ENCODE measurements around the gene ZNF341. TPM values are rescaled to one million over a fixed set of nuclear protein-coding genes. Genes with fewer than 3 reads are reported as not detected.

The ZNF341 gene
- total RNA-seq, 1 experiment from 2014 or later = 7.7 TPM

DNA sequence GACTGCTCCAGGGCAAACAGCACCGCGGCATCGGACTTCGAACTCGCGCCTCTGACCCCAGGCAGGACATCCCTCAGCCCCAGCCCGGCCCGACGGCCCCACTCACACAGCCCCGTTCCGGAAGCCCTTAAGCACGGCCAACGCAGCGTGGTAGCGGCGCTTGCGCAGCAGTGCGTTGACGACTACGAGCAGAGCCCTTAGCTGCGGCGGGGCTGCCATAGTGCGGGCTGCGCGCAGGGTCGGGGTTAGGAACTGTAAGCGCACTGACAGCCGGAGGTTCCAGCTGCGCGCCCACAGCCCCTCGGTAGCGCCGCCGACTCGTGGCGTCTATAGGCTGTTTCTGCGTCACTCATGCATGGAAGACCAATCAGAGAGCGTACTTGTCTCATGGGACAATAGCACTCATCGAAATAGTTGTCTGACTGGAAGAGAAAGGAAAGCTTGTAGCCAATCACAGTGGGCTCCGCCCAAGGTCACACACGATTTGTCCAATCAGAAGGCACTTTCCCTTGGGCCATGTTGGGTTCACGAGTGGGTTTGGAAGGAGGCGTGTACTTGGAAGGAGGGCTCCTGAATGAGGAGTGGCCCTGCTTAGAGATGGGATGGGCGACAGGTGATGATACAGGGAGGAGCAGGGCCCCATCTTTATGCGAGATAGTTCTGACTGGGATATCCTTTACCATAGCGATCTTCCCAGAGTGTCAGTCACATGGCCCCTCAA lies 11.6 kb upstream of the ZNF341 start, which contains the start of gene PXMP4:
Gene PXMP4 (minus strand): TSS at position 322 of the 721 bp plus-strand sequence. CDS start 103 bp downstream, at position 219.
- CTCF ChIA-PET = no interaction called here
- TF ChIP-seq SIN3A (IDR thresholded peaks at IDR 0.05; ENCODE audit: borderline replicate concordance, insufficient read depth, low read depth, low read length) (peak; percentile 95), TCF7L2 (IDR thresholded peaks at IDR 0.05; ENCODE audit: low read depth, low read length) (no peak)

DNA sequence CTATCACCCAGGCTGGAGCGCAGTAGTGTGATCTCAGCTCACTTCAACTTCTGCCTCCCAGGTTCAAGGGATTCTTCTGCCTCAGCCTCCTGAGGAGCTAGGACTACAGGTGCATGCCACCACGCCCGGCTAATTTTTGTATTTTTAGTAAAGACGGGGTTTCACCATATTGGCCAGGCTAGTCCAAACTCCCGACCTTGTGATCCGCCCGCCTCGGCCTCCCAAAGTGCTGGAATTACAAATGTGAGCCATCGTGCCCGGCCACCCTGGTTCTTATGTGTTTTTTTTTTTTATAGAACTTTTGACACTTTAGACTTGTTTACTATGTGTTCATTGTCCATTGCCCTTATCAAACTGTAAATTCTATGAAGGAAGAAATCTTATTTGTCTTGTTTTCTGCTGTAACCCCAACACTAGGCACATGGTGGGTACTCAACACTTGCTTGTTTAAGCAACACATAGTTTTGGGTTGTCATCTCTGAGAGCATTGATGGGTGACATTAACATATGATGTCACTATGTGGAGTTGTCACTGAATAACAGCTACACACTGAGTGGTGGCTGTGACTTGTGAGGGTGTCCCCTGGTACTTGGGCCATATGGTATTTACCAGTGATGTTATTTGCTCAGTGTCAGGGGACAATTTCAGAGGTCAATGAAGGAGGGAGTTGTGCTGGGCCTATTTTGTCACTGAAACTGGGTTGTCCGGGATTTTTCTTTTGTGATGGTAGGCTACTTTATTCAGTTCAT lies 10.2 kb upstream of the ZNF341 start:
- ATAC-seq = no peak
- CTCF ChIA-PET = no interaction called here
- POLR2A ChIA-PET = interaction anchor here (0.7 kb wide), 1 partner anchor 66 kb away, joined by 5 read pairs; no protein-coding TSS in a partner anchor

More for the DNA sequence above, 11.6 kb upstream of the ZNF341 start, which contains the start of gene PXMP4:
- intact Hi-C loops (cut with micrococcal nuclease; ENCODE audit: unreplicated experiment) (no loop called here), in situ Hi-C loops (cut with HindIII; ENCODE audit: low pct_unique_long_range_greater_than_20kb, low sequenced_read_pairs) (no loop called here)
- Histone ChIP-seq H3K27me3 (ENCODE audit: control insufficient read depth, insufficient read depth, low read length) (no peaks in the 10 kb centered on the region), H3K27ac (ENCODE audit: low read length) (peak within 1 kb of the TSS; percentile 77), H3K9me3 (ENCODE audit: control insufficient read depth, insufficient read depth, low read depth, low read length) (no peaks in the 10 kb centered on the region), H3K4me1 (ENCODE audit: control insufficient read depth, insufficient read depth, low read length) (0 out of 2 replicates have a peak, but pooled peaks cover 5% of the 10 kb centered on the region), H3K36me3 (ENCODE audit: control insufficient read depth, insufficient read depth, low read length) (no peaks in the 10 kb centered on the region), H3K4me3 (ENCODE audit: low read depth in 2 of 2, low read length in 2 of 2) (peak within 1 kb of the TSS; percentile 80 to 83)
- POLR2A ChIA-PET = no interaction called here
- ATAC-seq (peak; percentile 99), DNase-seq (ENCODE audit: low read depth, low spot score) (peak; percentile 94)
- no TSS peak for BruUV-seq (replicated peaks)

More for the DNA sequence above, 10.2 kb upstream of the ZNF341 start:
- no peaks in the 10 kb centered on the region for H3K27me3 ChIP-seq (ENCODE audit: control insufficient read depth, insufficient read depth, low read length)
- no peaks in the 10 kb centered on the region for H3K36me3 ChIP-seq (ENCODE audit: control insufficient read depth, insufficient read depth, low read length)
- 0 out of 2 replicates have a peak, but pooled peaks cover 5% of the 10 kb centered on the region for H3K4me1 ChIP-seq (ENCODE audit: control insufficient read depth, insufficient read depth, low read length)
- no peak for TF ChIP-seq TCF7L2 (IDR thresholded peaks at IDR 0.05; ENCODE audit: low read depth, low read length)
- TF ChIP-seq, protein P1, sequence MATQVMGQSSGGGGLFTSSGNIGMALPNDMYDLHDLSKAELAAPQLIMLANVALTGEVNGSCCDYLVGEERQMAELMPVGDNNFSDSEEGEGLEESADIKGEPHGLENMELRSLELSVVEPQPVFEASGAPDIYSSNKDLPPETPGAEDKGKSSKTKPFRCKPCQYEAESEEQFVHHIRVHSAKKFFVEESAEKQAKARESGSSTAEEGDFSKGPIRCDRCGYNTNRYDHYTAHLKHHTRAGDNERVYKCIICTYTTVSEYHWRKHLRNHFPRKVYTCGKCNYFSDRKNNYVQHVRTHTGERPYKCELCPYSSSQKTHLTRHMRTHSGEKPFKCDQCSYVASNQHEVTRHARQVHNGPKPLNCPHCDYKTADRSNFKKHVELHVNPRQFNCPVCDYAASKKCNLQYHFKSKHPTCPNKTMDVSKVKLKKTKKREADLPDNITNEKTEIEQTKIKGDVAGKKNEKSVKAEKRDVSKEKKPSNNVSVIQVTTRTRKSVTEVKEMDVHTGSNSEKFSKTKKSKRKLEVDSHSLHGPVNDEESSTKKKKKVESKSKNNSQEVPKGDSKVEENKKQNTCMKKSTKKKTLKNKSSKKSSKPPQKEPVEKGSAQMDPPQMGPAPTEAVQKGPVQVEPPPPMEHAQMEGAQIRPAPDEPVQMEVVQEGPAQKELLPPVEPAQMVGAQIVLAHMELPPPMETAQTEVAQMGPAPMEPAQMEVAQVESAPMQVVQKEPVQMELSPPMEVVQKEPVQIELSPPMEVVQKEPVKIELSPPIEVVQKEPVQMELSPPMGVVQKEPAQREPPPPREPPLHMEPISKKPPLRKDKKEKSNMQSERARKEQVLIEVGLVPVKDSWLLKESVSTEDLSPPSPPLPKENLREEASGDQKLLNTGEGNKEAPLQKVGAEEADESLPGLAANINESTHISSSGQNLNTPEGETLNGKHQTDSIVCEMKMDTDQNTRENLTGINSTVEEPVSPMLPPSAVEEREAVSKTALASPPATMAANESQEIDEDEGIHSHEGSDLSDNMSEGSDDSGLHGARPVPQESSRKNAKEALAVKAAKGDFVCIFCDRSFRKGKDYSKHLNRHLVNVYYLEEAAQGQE (IDR thresholded peaks at IDR 0.05; ENCODE audit: insufficient read depth in 1 of 2, low read depth in 2 of 2, low read length in 1 of 2) = no peak
- TF ChIP-seq, protein P2, sequence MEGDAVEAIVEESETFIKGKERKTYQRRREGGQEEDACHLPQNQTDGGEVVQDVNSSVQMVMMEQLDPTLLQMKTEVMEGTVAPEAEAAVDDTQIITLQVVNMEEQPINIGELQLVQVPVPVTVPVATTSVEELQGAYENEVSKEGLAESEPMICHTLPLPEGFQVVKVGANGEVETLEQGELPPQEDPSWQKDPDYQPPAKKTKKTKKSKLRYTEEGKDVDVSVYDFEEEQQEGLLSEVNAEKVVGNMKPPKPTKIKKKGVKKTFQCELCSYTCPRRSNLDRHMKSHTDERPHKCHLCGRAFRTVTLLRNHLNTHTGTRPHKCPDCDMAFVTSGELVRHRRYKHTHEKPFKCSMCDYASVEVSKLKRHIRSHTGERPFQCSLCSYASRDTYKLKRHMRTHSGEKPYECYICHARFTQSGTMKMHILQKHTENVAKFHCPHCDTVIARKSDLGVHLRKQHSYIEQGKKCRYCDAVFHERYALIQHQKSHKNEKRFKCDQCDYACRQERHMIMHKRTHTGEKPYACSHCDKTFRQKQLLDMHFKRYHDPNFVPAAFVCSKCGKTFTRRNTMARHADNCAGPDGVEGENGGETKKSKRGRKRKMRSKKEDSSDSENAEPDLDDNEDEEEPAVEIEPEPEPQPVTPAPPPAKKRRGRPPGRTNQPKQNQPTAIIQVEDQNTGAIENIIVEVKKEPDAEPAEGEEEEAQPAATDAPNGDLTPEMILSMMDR (IDR thresholded peaks at IDR 0.05) = no peak
- no peak for TF ChIP-seq SIN3A (IDR thresholded peaks at IDR 0.05; ENCODE audit: borderline replicate concordance, insufficient read depth, low read depth, low read length)
- no peak for TF ChIP-seq POLR2AphosphoS5 (IDR thresholded peaks at IDR 0.05; ENCODE audit: low read depth, low read length)
- intact Hi-C loops (cut with micrococcal nuclease; ENCODE audit: unreplicated experiment) (no loop called here), in situ Hi-C loops (cut with HindIII; ENCODE audit: low pct_unique_long_range_greater_than_20kb, low sequenced_read_pairs) (no loop called here)
- no TSS peak for BruUV-seq (replicated peaks)
- no peak overlapping the region for H3K4me3 ChIP-seq (ENCODE audit: low read depth in 2 of 2, low read length in 2 of 2)
- no peaks in the 10 kb centered on the region for H3K9me3 ChIP-seq (ENCODE audit: control insufficient read depth, insufficient read depth, low read depth, low read length)
- H3K27ac ChIP-seq (ENCODE audit: low read length) = no peak overlapping the region
- DNase-seq (ENCODE audit: low read depth, low spot score) = no peak
